Vagina (tissue), 2 donors: ENCODE data around the gene POR.

Experiments
- POLR2A ChIP-seq, 2 donors: fragments of 450-650 bp; IDR thresholded peaks; one replicate each; pipeline ENCODE4 v1.6.1; 2017; ENCODE audit warnings: antibody characterized with exemption in 2 of 2, mild to moderate bottlenecking in 2 of 2, moderate library complexity in 2 of 2
- POLR2AphosphoS5 ChIP-seq, 2 donors: sonication (generic); formaldehyde crosslinking; IDR thresholded peaks; one replicate each; pipeline ENCODE4 v1.9.0; 2017; ENCODE audit warnings: antibody characterized with exemption in 2 of 2, mild to moderate bottlenecking in 2 of 2, low read depth in 1 of 2; ENCODE audit not compliant: insufficient read depth in 1 of 2

DNA sequence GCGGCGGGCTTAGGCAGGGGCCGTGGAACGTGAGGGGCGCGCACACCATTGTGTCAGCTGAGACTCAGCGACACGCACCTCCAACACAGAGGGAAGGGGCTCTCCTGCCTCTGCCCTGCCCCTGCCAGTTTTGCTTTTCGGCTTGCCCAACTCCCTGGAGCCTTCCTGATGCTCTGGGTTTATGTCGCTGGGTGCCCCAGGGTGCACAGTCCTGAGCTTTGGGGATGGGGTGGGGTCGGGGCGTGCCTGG is 66.2 kb downstream of the POR start:
- no peak for TF ChIP-seq POLR2A (IDR thresholded peaks at IDR 0.05)
- no peak for TF ChIP-seq POLR2AphosphoS5 (IDR thresholded peaks at IDR 0.05; ENCODE audit: insufficient read depth in 1 of 2, low read depth in 1 of 2)
